ENCODE data around the gene MIEF1.

DNA sequence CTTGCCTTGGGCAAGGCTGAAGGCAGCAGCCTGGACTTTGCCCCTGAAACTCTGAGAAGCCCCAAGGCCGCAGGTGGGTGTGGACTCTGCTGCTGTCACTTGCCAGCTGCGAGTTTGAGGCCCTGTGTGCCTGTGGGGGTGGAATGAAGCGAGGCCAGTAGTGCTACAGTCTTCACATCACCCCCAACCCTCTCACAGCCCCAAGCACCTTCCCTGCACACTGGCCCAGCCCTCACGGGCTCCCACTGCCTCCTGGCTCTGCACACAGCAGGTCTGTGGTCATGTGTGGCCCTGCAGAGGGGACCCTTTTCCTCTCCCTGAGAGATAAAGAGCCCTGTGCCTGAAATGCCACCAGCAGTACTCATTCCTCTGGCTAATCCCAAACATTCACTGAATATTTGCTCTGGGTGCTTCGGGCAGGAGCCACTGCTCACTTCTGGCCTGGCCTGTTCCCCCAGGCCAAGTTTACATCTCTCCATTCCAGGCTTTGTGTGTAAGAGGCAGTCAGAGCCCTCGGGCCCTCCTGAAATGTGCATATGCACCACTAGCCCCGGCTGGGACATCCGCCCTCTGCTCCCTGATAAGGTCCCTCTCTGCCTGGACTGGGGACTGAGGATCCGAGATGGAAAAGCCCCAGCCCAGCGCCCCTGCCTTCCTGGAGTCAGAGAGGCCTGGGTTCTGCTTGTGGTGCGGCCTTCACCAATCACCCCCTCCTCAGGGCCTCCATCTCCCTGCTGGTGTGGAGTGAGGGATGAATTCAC is 27.6 kb upstream of the MIEF1 start:
- TF ChIP-seq, protein P1, sequence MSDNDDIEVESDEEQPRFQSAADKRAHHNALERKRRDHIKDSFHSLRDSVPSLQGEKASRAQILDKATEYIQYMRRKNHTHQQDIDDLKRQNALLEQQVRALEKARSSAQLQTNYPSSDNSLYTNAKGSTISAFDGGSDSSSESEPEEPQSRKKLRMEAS (IDR thresholded peaks at IDR 0.05): no peak
- TF ChIP-seq CBX5 (IDR thresholded peaks at IDR 0.05; ENCODE audit: low read depth, low read length) (no peak), CHD2 (IDR thresholded peaks at IDR 0.05; ENCODE audit: low read length) (no peak), POLR2AphosphoS5 (IDR thresholded peaks at IDR 0.05; ENCODE audit: low read depth, low read length) (no peak)
- TF ChIP-seq, protein P2, sequence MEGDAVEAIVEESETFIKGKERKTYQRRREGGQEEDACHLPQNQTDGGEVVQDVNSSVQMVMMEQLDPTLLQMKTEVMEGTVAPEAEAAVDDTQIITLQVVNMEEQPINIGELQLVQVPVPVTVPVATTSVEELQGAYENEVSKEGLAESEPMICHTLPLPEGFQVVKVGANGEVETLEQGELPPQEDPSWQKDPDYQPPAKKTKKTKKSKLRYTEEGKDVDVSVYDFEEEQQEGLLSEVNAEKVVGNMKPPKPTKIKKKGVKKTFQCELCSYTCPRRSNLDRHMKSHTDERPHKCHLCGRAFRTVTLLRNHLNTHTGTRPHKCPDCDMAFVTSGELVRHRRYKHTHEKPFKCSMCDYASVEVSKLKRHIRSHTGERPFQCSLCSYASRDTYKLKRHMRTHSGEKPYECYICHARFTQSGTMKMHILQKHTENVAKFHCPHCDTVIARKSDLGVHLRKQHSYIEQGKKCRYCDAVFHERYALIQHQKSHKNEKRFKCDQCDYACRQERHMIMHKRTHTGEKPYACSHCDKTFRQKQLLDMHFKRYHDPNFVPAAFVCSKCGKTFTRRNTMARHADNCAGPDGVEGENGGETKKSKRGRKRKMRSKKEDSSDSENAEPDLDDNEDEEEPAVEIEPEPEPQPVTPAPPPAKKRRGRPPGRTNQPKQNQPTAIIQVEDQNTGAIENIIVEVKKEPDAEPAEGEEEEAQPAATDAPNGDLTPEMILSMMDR (IDR thresholded peaks at IDR 0.05; ENCODE audit: control extremely low read depth in 1 of 3, insufficient read depth in 1 of 3, low read depth in 1 of 3, low read length in 3 of 3): no peak
